HEK293 (cell line): ENCODE results near the gene SRP9.

Source experiments
- CTCF ChIP-seq: fragments of 450-650 bp; formaldehyde crosslinking; IDR thresholded peaks from 2 replicates; pipeline ENCODE4 v1.5.1; 2016; ENCODE audit warnings: missing biosample characterization, missing genetic modification characterization
- MYNN ChIP-seq: fragments of 450-650 bp; formaldehyde crosslinking; IDR thresholded peaks from 2 replicates; pipeline ENCODE4 v1.5.1; 2016; ENCODE audit warnings: missing biosample characterization, missing genetic modification characterization, borderline replicate concordance
- ZNF521 ChIP-seq: fragments of 450-650 bp; formaldehyde crosslinking; IDR thresholded peaks from 2 replicates; pipeline ENCODE4 v1.5.1; 2017; ENCODE audit warnings: missing biosample characterization, mild to moderate bottlenecking, missing genetic modification characterization
- ZNF561 ChIP-seq: fragments of 450-650 bp; IDR thresholded peaks from 2 replicates; pipeline ENCODE4 v1.5.1; 2018; ENCODE audit warnings: missing biosample characterization, missing genetic modification characterization, borderline replicate concordance

GRCh38 chr1:225739542-225740107 lies 38.0 kb upstream of the SRP9 start:
- TF ChIP-seq ZNF521 (no peak), CTCF (tag by site-specific recombination) (no peak), MYNN (tag by site-specific recombination) (no peak), ZNF561 (tag by site-specific recombination) (no peak)
